Rectal smooth muscle tissue (tissue), 1 donor: Measurements from ENCODE around the gene KIF22.
"Not testable (repeated sequence)": the region's sequence is repeated elsewhere in the genome, so short reads cannot be mapped to it uniquely, and the experiment has no call there.

Experiments used
- H3K27ac ChIP-seq: one replicate; pipeline ENCODE4 v1.7.0; 2013; ENCODE audit warnings: low read depth, low read length, inconsistent platforms
- H3K27me3 ChIP-seq: one replicate; pipeline ENCODE4 v1.7.0; 2013; ENCODE audit warnings: low read length; ENCODE audit not compliant: control insufficient read depth, insufficient read depth
- H3K36me3 ChIP-seq: one replicate; pipeline ENCODE4 v1.7.0; 2013; ENCODE audit warnings: low read length; ENCODE audit not compliant: control insufficient read depth, insufficient read depth
- H3K4me1 ChIP-seq: one replicate; pipeline ENCODE4 v1.7.0; 2013; ENCODE audit warnings: low read length; ENCODE audit not compliant: control insufficient read depth, insufficient read depth
- H3K4me3 ChIP-seq: one replicate; pipeline ENCODE4 v1.7.0; 2013; ENCODE audit warnings: low read length
- H3K9ac ChIP-seq: one replicate; pipeline ENCODE4 v1.7.0; 2013; ENCODE audit warnings: low read length

The KIF22 gene

GRCh38 chr16:29791845-29792807 lies 1.6 kb downstream of the KIF22 start:
- Histone ChIP-seq H3K4me1 (peaks cover 8% of the 10 kb centered on the region), H3K27ac (no peak overlapping the region), H3K36me3 (peaks cover 5% of the 10 kb centered on the region), H3K9ac (no peak overlapping the region), H3K4me3 (peak overlapping the region; percentile 91), H3K27me3 (no peaks in the 10 kb centered on the region)

DNA sequence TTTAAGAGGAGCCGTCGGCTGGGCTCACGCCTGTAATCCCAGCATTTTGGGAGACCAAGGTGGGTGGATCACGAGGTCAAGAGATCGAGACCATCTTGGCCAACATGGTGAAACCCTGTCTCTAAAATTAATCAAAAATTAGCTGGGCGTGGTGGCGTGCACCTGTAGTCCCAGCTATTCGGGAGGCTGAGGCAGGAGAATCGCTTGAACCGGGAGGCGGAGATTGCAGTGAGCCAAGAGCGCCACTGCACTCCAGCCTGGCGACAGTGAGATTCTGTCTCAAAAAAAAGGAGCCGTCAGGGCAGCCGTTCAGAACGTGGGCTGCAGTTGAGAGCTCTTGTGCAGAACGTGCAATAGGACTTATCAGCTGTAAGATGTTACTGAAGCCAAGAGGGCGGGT lies 2.6 kb downstream of the KIF22 start:
- not testable (repeated sequence) for H3K9ac ChIP-seq, H3K4me1 ChIP-seq, H3K27ac ChIP-seq, H3K27me3 ChIP-seq, H3K4me3 ChIP-seq, H3K36me3 ChIP-seq

DNA sequence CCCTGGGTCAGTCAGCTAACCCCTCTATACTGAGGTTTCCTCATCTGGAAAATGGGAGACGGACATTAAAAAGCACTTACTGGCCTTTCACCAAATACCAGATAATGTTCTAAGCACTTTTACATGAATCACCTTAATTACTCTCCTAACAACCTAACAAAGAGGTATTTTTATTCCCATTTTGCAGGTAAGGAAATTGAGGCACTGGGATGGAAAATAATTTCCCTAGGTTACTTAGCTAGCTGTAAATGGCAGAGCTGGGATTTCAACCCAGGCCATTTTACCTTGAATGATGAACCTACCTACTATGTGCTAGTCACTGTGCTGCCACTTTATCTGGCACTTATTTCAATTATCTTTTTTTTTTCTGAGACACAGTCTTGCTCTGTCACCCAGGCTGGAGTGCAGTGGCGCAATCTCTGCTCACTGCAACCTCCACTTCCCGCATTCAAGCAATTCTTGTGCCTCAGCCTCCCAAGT lies 3.7 kb downstream of the KIF22 start:
- Histone ChIP-seq H3K4me1 (peaks cover 8% of the 10 kb centered on the region), H3K36me3 (peaks cover 12% of the 10 kb centered on the region), H3K4me3 (no peak overlapping the region), H3K9ac (no peak overlapping the region), H3K27me3 (no peaks in the 10 kb centered on the region), H3K27ac (no peak overlapping the region)

- Histone ChIP-seq H3K4me3 (no peak overlapping the region), H3K36me3 (peaks cover 10% of the 10 kb centered on the region), H3K4me1 (peaks cover 7% of the 10 kb centered on the region), H3K9ac (no peak overlapping the region), H3K27me3 (no peaks in the 10 kb centered on the region), H3K27ac (no peak overlapping the region)
Measured at GRCh38 chr16:29802416-29802935, 11.9 kb downstream of the KIF22 start.

GRCh38 chr16:29804020-29804419 lies 13.5 kb downstream of the KIF22 start:
- Histone ChIP-seq H3K9ac (no peak overlapping the region), H3K4me3 (no peak overlapping the region), H3K4me1 (peaks cover 16% of the 10 kb centered on the region)

GRCh38 chr16:29804455-29805231 lies 14.1 kb downstream of the KIF22 start:
- peak overlapping the region; percentile 78 for H3K9ac ChIP-seq
- H3K4me3 ChIP-seq, result peak overlapping the region; percentile 81
- H3K36me3 ChIP-seq, result peaks cover 9% of the 10 kb centered on the region
- H3K27ac ChIP-seq, result peak overlapping the region; percentile 93
- peaks cover 21% of the 10 kb centered on the region for H3K4me1 ChIP-seq
- no peaks in the 10 kb centered on the region for H3K27me3 ChIP-seq

More at GRCh38 chr16:29804020-29804419, 13.5 kb downstream of the KIF22 start:
- Histone ChIP-seq H3K27ac (peak overlapping the region; percentile 93), H3K36me3 (peaks cover 11% of the 10 kb centered on the region), H3K27me3 (no peaks in the 10 kb centered on the region)

DNA sequence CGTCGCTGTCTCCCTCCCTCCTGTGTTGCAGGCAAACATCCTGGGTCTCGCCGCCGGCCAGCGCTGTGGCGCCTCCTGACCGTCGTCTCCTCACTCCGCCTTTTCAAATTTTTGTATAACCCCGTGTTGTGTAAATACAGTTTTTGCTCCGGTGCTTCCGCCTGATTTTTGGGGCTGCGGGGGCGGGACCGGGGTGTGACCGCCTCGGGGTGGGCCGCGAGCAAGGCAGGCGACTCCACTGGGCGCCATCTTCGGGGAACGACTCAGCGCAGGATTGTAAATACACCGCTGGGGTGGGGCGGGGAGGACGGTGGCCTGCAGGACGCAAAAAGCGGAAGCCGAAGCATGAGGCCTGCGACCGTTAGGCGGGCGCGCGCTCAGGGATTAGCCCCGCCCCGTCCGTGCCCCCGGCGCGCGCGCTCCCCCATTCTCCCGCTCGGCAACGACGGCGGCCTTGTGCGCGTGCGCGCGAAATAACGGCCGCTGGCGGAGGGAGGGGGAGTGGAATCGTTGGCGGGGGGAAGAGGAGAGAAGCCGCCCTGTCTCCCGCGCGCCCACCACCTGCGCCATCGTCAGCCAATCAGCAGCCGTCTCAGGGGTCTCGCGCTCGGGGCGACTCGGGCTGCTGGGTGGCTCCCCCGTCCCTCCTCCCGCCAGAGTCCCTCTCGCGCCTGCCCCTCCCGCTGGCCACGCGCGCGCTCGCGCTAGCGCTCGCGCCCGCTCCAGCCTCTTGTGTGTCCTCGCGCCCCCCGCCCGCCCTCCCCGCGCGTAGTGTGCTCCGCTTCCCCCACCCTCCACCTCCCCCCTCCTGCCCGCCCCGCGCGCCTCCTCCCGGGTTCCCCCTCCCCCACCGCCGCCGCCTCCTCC lies 14.9 kb downstream of the KIF22 start:
- Histone ChIP-seq H3K27me3 (no peaks in the 10 kb centered on the region), H3K4me3 (peak overlapping the region; percentile 81), H3K4me1 (peaks cover 24% of the 10 kb centered on the region), H3K9ac (peak overlapping the region; percentile 78), H3K36me3 (peaks cover 11% of the 10 kb centered on the region), H3K27ac (peak overlapping the region; percentile 93)

DNA sequence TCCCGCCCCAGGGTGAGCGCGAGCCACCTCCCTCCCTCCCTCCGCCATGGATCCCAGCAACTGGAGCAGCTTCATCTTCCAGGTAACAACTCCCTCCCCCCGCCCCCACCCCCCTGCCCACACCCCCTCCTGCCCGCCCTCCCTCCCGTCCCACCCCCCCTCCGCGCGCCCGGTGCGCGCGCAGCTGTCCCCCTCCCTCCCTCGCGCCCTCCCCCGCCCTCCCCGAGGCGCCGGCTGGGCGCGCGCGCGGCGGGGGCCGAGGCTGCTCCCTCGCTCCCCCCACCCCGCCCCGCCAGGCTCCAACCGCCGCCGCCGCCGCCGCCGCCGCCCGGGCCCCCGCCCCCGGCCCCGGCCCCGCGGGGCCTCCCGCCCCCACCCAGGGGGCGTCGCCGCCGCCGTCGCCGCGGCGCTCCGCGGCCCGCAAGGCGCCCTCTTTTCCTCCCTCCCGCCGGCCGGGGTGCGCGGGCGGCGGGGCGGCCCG lies 15.6 kb downstream of the KIF22 start, which contains the start of gene MAZ:
Gene MAZ, plus strand, starts transcription at position 431 of the 481 bp plus-strand sequence. CDS start 173 bp downstream, outside the sequence.
- Histone ChIP-seq H3K36me3 (peaks cover 11% of the 10 kb centered on the region), H3K9ac (peak within 1 kb of the TSS; percentile 63), H3K27me3 (no peaks in the 10 kb centered on the region), H3K4me1 (peaks cover 29% of the 10 kb centered on the region), H3K4me3 (peak within 1 kb of the TSS; percentile 81), H3K27ac (peak within 1 kb of the TSS; percentile 93)

GRCh38 chr16:29806641-29807425 lies 16.3 kb downstream of the KIF22 start:
- Histone ChIP-seq H3K4me1 (peaks cover 33% of the 10 kb centered on the region), H3K9ac (peak overlapping the region; percentile 63), H3K4me3 (peak overlapping the region; percentile 58), H3K36me3 (peaks cover 11% of the 10 kb centered on the region), H3K27ac (peak overlapping the region; percentile 91), H3K27me3 (no peaks in the 10 kb centered on the region)

DNA sequence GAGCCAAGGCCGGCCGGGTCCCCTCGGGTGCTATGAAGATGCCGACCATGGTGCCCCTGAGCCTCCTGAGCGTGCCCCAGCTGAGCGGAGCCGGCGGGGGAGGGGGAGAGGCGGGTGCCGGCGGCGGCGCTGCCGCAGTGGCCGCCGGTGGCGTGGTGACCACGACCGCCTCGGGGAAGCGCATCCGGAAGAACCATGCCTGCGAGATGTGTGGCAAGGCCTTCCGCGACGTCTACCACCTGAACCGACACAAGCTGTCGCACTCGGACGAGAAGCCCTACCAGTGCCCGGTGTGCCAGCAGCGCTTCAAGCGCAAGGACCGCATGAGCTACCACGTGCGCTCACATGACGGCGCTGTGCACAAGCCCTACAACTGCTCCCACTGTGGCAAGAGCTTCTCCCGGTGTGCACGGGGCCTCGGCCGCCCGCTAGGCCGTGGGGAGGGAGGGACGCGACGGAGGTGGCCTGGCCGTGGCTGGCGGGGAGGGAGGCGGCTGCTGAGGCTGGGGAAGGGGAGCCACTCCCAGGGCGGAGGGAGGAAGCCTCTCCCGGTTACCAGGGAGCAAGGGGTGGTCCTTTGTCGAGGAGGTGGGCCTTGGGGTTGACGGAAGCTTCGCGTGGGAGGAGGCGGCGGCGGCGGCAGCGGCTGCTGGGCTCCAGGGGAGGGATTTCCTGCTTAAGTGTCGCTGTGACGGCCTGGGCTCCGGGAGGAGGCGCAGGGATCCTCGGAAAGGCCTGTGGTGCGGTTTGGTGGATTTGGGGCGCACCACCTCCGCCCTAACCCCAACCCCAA lies 17.1 kb downstream of the KIF22 start:
- Histone ChIP-seq H3K4me1 (peaks cover 33% of the 10 kb centered on the region), H3K27me3 (no peaks in the 10 kb centered on the region), H3K4me3 (peak overlapping the region; percentile 58), H3K27ac (peak overlapping the region; percentile 82), H3K9ac (peak overlapping the region; percentile 63), H3K36me3 (peaks cover 11% of the 10 kb centered on the region)
